Measurements from ENCODE around the gene CDH8. TPM values are rescaled to one million over a fixed set of nuclear protein-coding genes. Genes with fewer than 3 reads are reported as not detected.

The CDH8 gene
- total and polyA plus RNA-seq, 2 donors (not counting 3 experiments of a cell fraction or from before 2014, with no cell fraction given) = not detected

GRCh38 chr16:61915569-61915968 lies 120.7 kb downstream of the CDH8 start:
- no peak for FAIRE-seq
- H3K9ac ChIP-seq (replicated peaks; ENCODE audit: extremely low read depth, insufficient read depth, low read length) = no peak overlapping the region
- CTCF ChIA-PET = no interaction called here
- H2AFZ ChIP-seq (ENCODE audit: low read depth, low read length) = no peak overlapping the region
- dilution Hi-C loops (cut with MboI; ENCODE audit: extremely low pct_ligation_motif_present, low sequenced_read_pairs) = no loop called here
- H3K9me1 ChIP-seq (replicated peaks; ENCODE audit: control insufficient read depth, extremely low read depth, insufficient read depth, low read length) = no peaks in the 10 kb centered on the region
- BruUV-seq (replicated peaks) = no TSS peak
- intact Hi-C loops (cut with micrococcal nuclease) = no loop called here
- POLR2A ChIA-PET = no interaction called here
- H3K4me2 ChIP-seq (ENCODE audit: insufficient read depth, low read length) = no peak overlapping the region
- H3K79me2 ChIP-seq (ENCODE audit: control insufficient read depth, insufficient read depth, low read length) = no peaks in the 10 kb centered on the region
- no peaks in the 10 kb centered on the region for H4K20me1 ChIP-seq (replicated peaks; ENCODE audit: control insufficient read depth, extremely low read depth, insufficient read depth, low read length)
- H3K4me3 ChIP-seq (replicated peaks in 1 of 3; ENCODE audit: insufficient read depth in 1 of 3, low read depth in 1 of 3, low read length in 3 of 3) = no peak overlapping the region
- H3K36me3 ChIP-seq (ENCODE audit: control insufficient read depth in 2 of 2, extremely low read depth in 1 of 2, insufficient read depth in 2 of 2, low read length in 2 of 2) = no peaks in the 10 kb centered on the region
- H3K4me1 ChIP-seq (ENCODE audit: control insufficient read depth, extremely low read depth, insufficient read depth, low read length) = no peaks in the 10 kb centered on the region
- H3K27ac ChIP-seq (ENCODE audit: insufficient read depth, low read depth, low read length) = no peak overlapping the region
- DNase-seq (ENCODE audit: low read depth, low spot score) = no peak
- H3K27me3 ChIP-seq (ENCODE audit: control insufficient read depth in 2 of 2, insufficient read depth in 2 of 2, low read length in 2 of 2) = no peaks in the 10 kb centered on the region
- H3K9me3 ChIP-seq (replicated peaks; ENCODE audit: control insufficient read depth, insufficient read depth, low read length) = no peaks in the 10 kb centered on the region
- TF ChIP-seq POLR2A (IDR thresholded peaks at IDR 0.05; ENCODE audit: low read depth, low read length) (no peak), JUN (IDR thresholded peaks at IDR 0.05; ENCODE audit: borderline replicate concordance, insufficient read depth, insufficient read length, low read depth) (no peak), MYC (IDR thresholded peaks at IDR 0.05; ENCODE audit: low read depth, low read length) (no peak), MAX (IDR thresholded peaks at IDR 0.05; ENCODE audit: insufficient read depth, insufficient read length) (no peak), FOS (IDR thresholded peaks at IDR 0.05; ENCODE audit: borderline replicate concordance, insufficient read depth, low read length) (no peak), EZH2 (IDR thresholded peaks at IDR 0.05; ENCODE audit: borderline replicate concordance, low read depth, low read length, severe bottlenecking) (no peak), CTCF (IDR thresholded peaks at IDR 0.05; ENCODE audit: extremely low read depth in 1 of 2, insufficient read depth in 1 of 2, low read depth in 1 of 2, low read length in 2 of 2) (no peak), GATA2 (IDR thresholded peaks at IDR 0.05; ENCODE audit: insufficient read depth, insufficient read length, low read depth, low read length) (no peak), POLR2AphosphoS5 (IDR thresholded peaks at IDR 0.05; ENCODE audit: insufficient read depth, low read depth, low read length) (no peak)
